Brain microvascular endothelial cell (primary cell): ENCODE data around the gene LRRC4C.

Source experiments
- DNase-seq: peaks from one replicate; pipeline ENCODE4 v3.0.0-alpha.2; 2020
- H3K27ac ChIP-seq: fragments of 250-450 bp; sonication (Bioruptor Pico); 2 replicates; pipeline ENCODE4 v1.5.1; 2020; ENCODE audit warnings: mild to moderate bottlenecking, moderate library complexity
- H3K27me3 ChIP-seq: fragments of 250-450 bp; sonication (Bioruptor Pico); replicated peaks from 2 replicates; pipeline ENCODE4 v1.5.1; 2020; ENCODE audit warnings: mild to moderate bottlenecking
- H3K36me3 ChIP-seq: fragments of 250-450 bp; sonication (Bioruptor Pico); replicated peaks from 2 replicates; pipeline ENCODE4 v1.5.1; 2020; ENCODE audit warnings: mild to moderate bottlenecking
- H3K4me3 ChIP-seq: 2 replicates; pipeline ENCODE4 v1.5.1; 2011; ENCODE audit warnings: low read depth, mild to moderate bottlenecking, control low read depth, low read length, moderate library complexity
- CTCF ChIP-seq: IDR thresholded peaks from 2 replicates; pipeline ENCODE4 v1.5.1; 2011; ENCODE audit warnings: low read depth, mild to moderate bottlenecking, moderate library complexity, low read length, control low read depth, inconsistent platforms; ENCODE audit errors: missing control alignments
- in situ Hi-C: cut with HindIII; loops from 2 replicates; pipeline ENCODE4 v1.10.0; 2017; ENCODE audit warnings: low sequenced_read_pairs, low pct_ligation_motif_present

The LRRC4C gene

DNA sequence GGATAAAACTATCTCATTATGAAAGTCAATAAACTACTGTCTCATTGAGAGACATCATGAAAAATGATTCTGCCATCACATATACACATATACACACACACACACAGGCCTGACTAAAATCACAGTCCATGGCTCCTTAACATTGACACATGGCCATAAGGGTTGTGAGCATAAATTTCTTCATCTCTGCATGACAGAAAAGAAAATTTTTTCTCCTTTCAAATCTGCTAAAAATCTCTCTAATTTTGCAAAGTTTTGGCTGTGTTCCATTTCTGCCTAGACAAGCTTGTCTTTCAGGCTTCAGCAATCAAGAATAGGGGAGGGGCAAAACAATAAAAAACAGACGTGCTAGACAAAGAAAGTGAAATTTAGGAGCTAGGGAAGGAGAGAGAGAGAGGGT lies 324.5 kb downstream of the LRRC4C start:
- Histone ChIP-seq H3K27me3 (no peaks in the 10 kb centered on the region), H3K27ac (no peak overlapping the region), H3K4me3 (no peak overlapping the region), H3K36me3 (no peaks in the 10 kb centered on the region)
- in situ Hi-C loops = no loop called here
- no peak for DNase-seq
- no peak for TF ChIP-seq CTCF

- no peak for TF ChIP-seq CTCF
- no peaks in the 10 kb centered on the region for H3K27me3 ChIP-seq
- H3K36me3 ChIP-seq = no peaks in the 10 kb centered on the region
- no peak overlapping the region for H3K27ac ChIP-seq
- no peak for DNase-seq
- in situ Hi-C loops = no loop called here
- no peak overlapping the region for H3K4me3 ChIP-seq
Observed at GRCh38 chr11:41133023-41133422, 326.4 kb downstream of the LRRC4C start.

DNA sequence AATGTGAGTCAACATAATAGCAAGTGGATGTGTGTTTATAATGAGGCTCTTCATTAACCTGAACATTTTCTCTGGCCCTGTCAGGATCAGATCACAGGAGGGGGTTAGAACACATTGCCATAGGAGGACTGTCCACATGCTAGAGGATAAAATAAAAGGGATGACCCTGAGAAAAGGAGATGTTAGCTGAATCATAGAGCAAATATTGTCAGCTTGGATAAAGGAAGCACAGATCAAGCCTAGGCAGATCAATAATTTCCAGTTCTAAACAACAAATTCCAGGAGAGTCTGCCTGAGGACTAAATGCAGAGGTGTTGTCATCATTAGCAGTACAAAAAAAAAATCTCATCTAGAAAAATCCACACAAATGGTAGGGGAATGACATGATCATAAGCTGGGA lies 337.9 kb downstream of the LRRC4C start:
- no peak for DNase-seq
- H3K27ac ChIP-seq = no peak overlapping the region
- TF ChIP-seq CTCF = no peak
- in situ Hi-C loops = no loop called here
- no peak overlapping the region for H3K4me3 ChIP-seq
- no peaks in the 10 kb centered on the region for H3K36me3 ChIP-seq
- H3K27me3 ChIP-seq = no peaks in the 10 kb centered on the region

DNA sequence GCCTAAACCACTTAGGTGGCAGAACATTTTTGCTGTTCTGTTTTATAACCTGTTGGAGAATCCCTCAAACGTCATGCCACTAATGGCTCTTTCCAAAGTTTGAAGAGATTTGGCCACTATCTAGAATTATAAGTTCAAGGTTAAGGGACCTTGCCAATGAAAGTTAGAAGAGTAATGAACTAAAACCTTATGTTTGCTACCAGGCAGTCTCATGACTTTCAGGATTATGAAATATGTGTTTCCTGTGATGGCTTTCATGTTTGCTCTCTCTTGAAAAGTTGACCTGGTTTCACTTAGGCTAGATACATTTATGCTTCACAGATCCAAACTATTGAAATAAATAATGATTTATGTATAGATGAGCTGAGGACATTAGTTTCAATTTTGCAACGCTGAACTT lies 340.0 kb downstream of the LRRC4C start:
- H3K27ac ChIP-seq = no peak overlapping the region
- in situ Hi-C loops = no loop called here
- no peak for TF ChIP-seq CTCF
- DNase-seq = no peak
- H3K36me3 ChIP-seq = no peaks in the 10 kb centered on the region
- no peak overlapping the region for H3K4me3 ChIP-seq
- no peaks in the 10 kb centered on the region for H3K27me3 ChIP-seq

- Histone ChIP-seq H3K27ac (no peak overlapping the region), H3K4me3 (no peak overlapping the region), H3K36me3 (no peaks in the 10 kb centered on the region), H3K27me3 (no peaks in the 10 kb centered on the region)
- no peak for TF ChIP-seq CTCF
- no peak for DNase-seq
- in situ Hi-C loops = no loop called here
Observed at GRCh38 chr11:41118521-41118920, 340.9 kb downstream of the LRRC4C start.

DNA sequence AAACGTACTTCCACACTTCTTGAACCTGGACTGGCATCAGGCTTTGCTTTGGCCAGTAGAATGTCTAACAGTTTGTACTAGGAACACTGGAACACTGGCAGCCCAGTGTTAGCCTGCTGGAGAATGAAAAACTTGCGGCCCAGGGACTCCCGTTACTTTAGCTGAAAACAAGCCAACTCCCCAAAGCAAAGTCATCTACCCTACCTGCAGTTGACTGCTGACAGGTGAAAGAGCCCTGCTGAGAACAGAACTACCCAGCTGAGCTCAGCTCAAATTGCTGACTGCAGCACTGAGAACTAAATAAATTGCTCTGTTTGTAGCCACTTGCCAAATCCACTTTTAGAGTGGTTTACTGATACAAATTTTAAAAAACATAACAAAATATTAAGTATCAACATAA lies 342.5 kb downstream of the LRRC4C start:
- Histone ChIP-seq H3K27me3 (no peaks in the 10 kb centered on the region), H3K27ac (no peak overlapping the region), H3K4me3 (no peak overlapping the region), H3K36me3 (no peaks in the 10 kb centered on the region)
- DNase-seq = no peak
- no peak for TF ChIP-seq CTCF
- in situ Hi-C loops = no loop called here
